ELR (cell line): ENCODE measurements around the gene DBNL.

Experiments
- DNase-seq: peaks from one replicate; pipeline ENCODE4 v3.0.0-alpha.2; 2015; ENCODE audit warnings: low read depth

DBNL gene

GRCh38 chr7:44078521-44078920, 34.0 kb downstream of the DBNL start:
- DNase-seq: no peak

- no peak for DNase-seq
Observed at GRCh38 chr7:44079331-44080021, 35.0 kb downstream of the DBNL start.

DNA sequence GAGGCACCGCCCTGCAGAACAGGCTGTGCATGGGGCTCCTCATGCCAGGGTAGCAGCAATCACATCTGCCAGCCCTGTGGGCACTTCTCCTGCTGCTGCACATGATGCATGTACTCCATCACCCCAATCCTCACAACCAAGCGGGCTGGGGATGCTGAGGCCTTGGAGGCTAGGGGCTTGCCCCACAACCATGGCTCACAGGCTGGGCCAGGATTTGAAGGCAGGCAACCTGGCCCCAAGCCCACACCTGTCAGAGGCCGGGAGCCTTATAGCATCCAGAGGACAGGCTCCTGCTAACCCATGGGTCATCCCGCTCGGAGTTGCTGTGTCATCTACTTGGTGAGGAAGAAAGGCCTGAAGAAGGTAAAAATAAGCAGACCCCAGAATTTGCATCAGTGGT, 35.6 kb downstream of the DBNL start:
- DNase-seq: no peak

DNA sequence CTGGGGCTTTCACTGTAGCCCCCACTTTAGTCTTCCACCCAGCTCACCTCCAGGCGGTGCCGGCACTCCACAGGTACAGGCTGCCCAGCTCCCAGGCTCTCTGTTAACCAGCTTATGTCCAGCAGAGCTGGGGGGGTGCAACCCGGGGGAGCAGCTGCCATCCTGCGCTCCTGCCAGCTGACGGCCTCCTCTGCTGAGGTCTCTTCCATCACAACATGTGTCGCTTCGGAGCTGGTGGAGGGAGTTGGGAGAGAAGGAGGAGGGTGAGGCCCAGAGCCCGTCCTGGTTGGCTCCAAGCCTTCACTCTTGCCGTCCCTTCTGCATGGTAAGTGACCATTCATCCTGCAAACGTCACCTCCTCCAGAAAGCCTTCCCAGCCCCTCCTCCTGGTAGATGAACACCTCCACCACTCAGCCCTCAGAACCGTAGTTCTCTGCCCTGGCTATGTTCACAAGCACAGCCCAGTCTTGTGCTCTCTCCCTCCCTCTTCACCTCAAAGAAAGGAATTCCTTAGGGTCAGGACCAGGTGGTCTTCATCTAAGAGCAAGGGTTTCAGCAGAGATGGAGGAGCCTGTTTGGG, 36.3 kb downstream of the DBNL start:
- no peak for DNase-seq

GRCh38 chr7:44081266-44081748, 36.8 kb downstream of the DBNL start:
- no peak for DNase-seq

DNA sequence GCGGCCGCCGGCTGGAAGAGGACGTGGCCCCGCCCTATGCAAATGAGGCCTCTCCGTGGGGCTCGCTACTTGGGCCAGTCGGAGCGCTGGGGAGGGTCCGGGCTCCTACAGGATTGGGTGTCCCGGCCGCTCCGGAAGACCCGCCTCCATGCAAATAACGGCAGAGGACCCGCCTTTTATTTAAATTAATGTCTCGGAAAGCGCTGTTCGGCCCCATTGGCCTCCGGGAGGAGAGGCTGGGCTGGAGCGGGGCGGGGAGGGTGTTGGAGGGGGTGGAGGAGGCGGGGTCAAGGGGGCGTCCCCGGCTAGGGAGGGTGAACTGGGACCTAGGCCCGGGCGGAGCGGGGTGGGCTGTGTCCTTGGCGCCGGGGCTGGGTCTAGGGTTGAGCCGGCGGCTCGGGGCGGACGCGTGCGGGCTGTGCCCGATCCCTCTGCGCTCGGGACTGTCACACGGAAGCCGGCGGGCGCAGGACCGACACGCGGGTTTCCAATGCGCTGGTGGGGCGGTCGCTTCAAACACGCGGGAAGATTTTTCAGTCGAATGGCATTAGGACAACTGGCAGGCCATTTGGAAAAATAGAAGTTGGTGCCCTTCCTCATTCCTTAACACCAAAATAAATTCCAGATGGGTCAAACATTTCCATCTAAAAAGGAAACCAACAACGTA, 38.2 kb downstream of the DBNL start:
- peak; percentile 100 for DNase-seq

DNA sequence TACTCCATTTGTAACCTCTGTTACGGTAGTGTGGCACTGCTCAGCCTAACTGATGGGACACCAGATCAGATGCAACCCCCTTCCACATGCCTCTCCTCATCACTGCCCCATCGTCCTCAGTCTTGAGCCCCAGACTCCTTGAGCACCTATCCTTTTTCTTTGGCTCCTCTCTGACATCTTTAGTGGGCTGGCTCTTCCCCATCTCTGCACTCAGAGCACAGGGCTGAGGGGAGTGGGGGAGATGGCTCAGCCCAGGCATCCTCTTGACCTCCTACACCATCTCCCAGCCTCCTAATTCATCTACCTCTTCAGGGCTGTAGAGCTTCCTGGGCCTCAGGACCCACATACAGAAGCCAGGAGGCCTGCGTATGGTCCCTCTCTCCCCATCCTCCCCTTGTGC, 39.3 kb downstream of the DBNL start:
- DNase-seq: no peak

DNA sequence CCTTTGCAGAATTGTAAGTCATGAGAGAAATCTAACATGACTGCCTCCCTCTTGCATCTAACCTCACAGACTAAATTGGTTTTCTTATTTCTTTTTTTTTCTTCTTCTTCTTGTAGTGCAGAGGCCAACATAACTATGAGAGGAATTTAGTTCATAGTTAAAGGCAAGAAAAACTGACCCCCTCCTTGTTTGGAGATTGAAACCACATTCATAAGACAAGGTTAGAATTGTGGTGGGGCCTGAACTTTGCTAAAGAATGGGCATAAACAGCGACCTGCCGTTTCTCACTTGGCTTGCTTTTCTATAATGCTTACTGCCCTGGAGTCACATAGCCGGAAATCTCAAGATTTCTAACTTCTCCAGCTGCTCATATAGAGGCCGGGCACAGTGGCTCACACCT, 40.2 kb downstream of the DBNL start:
- DNase-seq: no peak

- no peak for DNase-seq
Observed at GRCh38 chr7:44085546-44085945, 41.0 kb downstream of the DBNL start.

DNA sequence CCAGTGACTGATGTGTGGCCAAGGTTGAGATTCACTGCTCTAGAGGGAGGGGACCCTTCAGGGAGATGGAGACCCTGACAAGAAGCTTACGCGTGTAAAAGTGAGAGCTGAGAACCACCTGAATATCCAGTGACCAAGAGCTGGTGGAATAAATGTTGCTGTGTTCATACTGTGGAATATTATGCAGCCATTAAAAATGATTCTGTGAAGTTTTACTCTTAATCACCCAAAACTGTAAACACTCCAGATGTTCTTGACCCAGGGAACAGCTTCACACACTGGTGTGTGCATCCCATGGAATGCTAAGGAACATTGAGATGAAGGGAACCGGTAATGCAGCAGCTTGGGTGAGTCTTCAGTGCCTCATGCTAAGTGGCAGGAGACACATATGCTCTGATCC, 42.1 kb downstream of the DBNL start:
- no peak for DNase-seq

DNA sequence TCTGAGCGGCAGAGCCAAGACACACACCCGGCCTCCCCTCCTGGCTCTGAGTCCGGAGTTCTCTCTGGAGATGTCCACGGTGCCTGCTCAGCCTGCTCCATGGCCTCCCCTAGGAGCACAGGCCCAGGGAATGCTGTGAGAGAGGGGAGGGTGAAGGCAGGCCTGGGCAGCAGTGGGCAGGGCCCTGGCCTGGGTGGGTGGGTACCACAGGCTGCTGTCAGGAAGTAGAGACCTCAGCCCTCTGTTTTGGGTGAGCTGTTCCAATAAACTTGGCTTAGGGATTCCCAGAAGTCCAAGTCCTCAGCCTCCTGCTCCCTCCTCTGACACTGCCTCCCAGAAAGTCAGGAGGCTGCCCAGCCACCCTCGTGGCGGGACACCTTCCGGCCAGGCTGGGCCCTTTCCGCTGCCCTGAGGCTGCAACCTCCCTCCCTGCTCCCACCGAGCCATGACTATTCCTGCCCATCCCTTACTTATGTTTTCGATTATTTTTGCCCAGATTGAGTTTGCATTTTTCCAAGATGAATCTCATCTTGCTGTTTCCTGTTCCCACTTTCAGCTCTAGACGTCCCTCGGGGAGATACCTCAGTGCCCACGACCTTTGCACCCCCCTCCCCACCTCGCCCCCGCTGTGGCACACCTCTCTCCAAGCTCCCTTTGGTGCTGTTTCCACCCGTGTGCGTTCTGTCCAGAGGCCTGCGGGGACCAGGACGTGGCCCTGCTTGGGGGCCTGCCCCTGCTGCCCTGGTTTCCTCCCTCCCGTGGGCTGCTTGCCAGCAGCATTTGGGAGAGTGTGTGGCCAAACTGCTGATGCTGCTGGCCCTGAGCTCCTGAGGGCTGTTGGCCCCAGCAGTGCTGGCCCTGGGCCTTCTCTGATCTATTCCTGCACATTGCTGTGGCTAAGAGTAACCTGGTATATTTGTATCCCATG, 43.7 kb downstream of the DBNL start:
- peak; percentile 96 for DNase-seq

DNA sequence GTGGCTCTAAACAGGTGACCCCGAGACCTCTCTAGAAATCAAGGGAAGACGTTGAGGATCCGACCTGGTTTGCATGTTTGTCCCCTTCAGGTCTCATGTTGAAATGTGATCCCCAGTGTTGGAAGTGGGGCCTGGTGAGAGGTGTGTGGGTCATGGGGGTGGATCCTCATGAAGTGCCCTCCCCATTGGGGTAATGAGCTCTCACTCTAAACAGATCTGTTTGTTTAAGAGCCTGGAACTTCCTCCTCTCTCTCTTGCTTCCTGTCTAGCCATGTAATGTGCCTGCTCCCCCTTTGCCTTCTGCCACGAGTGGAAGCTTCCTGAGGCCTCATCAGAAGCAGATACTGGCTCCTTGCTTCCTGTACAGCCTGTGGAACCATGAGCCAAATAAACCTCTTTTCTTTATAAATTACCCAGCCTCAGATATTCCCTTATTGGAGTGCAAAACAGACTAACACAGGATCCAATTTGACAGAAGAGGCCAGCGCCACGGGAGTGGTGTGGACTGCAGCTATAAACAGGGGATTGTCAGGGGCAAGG, 48.7 kb downstream of the DBNL start:
- no peak for DNase-seq

DNA sequence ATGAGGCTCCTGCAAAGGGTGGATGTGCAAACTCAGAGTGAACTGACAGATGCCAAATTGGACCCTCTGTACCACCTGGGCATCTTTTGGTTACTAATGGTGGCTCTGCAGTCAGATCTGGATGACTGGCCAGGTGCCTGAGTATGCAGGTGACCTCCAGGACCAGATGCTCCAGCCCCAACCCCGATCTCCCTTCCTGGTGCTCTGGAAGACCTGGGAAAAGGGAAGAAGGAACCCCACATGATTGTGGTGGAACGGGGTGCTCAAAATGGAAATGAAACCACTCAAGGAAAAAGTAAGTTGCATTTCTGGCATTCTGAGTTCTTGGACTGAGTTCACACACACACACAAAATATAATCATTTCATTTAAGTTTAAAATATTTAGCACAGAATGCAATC, 49.9 kb downstream of the DBNL start:
- DNase-seq: no peak

DNA sequence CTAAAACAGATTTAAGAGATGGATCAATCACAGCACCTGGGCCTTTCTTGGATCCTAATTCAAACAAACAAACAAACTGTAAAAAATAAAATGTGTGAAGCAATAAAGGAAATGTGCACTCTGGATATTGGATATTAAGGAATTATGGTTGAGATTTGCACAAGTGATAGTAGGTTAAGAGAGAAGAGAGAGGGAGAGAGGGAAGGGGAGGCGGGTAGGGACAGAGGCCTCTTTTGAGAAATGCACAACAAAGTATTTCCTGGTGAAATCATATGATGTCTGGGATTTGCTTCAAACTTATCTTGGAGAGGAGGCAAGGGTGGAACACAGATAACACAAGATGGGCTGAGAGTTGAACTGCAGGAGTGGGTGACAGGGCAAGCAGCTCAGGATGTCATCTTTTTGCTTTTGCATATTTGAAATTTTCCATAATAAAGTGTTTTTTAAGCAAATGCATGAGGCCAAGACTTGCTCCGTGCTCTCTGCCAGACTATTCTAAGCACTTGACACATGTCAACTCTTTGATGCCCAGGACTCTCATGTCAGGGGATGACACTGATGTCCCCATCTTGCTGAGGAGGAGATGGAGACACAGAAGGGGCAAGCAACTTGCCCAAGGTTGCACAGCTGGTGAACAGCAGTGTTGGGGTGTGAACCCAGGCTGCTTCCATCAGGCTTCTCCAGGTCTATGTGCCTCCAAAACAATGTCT, 50.5 kb downstream of the DBNL start:
- DNase-seq: no peak

- DNase-seq: no peak
Observed at GRCh38 chr7:44095781-44096180, 51.3 kb downstream of the DBNL start.

GRCh38 chr7:44096326-44096881, 51.9 kb downstream of the DBNL start:
- no peak for DNase-seq

DNA sequence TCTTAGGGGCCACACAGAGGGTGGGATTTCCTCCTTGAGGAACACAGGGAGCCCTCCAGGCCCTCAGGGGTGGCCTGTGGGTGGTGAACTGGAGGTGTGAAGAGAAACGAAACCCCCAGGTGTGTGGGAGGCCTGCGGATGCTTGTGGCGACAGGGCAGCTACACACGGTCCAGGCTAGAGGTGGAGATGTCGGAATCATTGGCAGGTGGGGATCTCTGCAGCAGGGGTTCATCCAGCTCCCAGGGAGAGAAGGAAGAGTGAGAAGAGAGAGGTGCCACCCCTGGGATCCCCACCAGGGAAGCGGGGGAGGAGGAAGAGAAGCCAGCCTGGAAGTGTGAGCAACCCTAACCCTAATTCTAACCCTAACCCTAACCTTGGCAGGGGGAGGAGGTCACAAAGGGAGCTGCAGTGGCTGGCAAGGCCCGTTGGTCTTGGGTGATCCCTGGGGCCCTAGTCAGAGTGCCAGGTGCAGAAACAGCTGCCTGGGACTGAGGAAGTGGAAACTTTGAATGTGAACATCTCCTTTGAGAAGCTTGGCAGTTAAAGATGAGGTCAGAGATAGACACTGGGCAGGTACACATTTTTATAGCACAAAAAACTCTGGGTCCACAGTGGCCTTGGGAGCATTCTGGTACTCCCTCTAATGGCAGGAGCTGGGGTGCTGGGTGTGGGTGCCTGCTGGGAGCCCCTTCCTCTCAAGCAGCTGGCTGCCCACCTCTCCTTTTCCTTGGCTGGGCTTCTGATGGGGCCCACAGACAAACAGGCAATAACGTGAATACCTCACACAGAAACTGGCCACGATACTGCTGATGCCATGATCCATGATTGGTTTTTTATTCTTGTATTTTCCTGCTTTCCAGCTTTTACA, 52.8 kb downstream of the DBNL start:
- DNase-seq: no peak

DNA sequence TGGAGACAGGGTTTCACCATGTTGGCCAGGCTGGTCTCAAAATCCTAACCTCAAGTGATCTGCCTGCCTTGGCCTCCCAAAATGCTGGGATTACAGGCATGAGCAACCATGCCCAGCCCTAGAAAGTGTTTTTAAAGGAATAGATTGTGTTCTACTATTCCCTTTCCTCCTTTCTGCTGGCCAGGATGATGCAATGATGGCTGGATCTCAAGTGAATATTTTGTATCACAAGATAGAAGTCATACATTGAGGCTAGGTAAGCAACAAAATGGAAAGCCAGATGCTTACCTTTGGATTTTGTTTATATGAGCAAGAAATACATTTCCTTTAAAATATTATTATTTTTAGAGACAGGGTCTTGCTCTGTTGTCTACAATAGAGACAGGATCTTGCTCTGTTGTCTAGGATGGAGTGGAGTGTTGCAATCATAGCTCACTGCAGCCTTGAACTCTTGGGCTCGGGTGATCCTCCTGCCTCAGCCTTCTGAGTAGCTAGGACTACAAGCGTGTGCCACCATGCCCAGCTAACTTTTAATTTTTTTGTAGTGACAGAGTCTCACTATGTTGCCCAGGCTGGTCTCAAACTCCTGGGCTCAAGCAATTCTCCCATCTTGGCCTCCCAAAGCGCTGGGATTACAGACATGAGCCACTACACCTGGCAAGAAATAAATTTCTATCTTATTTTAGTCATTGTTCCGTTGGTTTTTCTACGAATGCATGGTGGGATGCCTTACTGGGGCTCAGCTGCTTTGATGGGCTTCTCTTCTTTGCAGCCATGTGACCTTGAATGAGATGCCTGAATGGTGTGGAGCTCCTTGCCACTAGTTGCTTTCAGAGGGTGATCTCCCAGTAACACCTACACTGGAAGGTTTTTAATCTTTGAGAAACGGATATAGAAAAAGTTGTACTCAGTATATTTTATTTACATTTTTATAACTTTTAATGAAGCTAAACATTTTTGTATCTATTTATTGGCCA, 53.9 kb downstream of the DBNL start:
- DNase-seq: no peak

GRCh38 chr7:44099669-44100068, 55.2 kb downstream of the DBNL start:
- no peak for DNase-seq
